GM12865 (cell line): ENCODE data around the gene DCAF5.

Experiments used
- DNase-seq: peaks from one replicate; pipeline ENCODE4 v3.0.0; 2010; ENCODE audit warnings: low read depth
- H3K4me3 ChIP-seq: 2 replicates; pipeline ENCODE4 v1.5.1; 2011; ENCODE audit warnings: mild to moderate bottlenecking, low read depth, low read length, control low read depth
- TF ChIP-seq, protein P1 (sequence below): IDR thresholded peaks from 2 replicates; pipeline ENCODE4 v1.5.1; 2011; ENCODE audit warnings: low read length, control low read depth, low read depth, inconsistent platforms; ENCODE audit not compliant: insufficient read depth; ENCODE audit errors: missing control alignments

DCAF5 gene

GRCh38 chr14:69141550-69141949 lies 11.4 kb downstream of the DCAF5 start:
- TF ChIP-seq, protein P1, sequence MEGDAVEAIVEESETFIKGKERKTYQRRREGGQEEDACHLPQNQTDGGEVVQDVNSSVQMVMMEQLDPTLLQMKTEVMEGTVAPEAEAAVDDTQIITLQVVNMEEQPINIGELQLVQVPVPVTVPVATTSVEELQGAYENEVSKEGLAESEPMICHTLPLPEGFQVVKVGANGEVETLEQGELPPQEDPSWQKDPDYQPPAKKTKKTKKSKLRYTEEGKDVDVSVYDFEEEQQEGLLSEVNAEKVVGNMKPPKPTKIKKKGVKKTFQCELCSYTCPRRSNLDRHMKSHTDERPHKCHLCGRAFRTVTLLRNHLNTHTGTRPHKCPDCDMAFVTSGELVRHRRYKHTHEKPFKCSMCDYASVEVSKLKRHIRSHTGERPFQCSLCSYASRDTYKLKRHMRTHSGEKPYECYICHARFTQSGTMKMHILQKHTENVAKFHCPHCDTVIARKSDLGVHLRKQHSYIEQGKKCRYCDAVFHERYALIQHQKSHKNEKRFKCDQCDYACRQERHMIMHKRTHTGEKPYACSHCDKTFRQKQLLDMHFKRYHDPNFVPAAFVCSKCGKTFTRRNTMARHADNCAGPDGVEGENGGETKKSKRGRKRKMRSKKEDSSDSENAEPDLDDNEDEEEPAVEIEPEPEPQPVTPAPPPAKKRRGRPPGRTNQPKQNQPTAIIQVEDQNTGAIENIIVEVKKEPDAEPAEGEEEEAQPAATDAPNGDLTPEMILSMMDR = no peak
- DNase-seq = no peak
- H3K4me3 ChIP-seq = no peak overlapping the region

DNA sequence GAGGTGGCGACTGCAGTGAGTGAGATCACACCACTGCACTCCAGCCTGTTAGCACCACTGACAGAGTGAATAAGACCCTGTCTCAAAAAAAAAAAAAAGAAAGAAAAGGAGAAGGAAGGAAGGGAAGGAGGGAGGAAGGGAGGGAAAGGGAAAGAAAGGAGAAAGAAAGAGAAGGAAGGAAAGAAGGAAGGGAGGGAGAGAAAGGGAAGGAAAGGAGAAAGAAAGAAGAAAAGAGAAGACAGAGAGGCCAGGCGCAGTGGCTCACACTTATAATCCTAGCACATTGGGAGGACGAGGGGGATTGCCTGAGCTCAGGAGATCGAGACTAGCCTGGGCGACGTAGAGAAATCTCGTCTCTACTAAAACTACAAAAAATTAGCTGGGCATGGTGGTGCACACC lies 13.2 kb downstream of the DCAF5 start:
- TF ChIP-seq, protein P1 = no peak
- no peak for DNase-seq
- no peak overlapping the region for H3K4me3 ChIP-seq

DNA sequence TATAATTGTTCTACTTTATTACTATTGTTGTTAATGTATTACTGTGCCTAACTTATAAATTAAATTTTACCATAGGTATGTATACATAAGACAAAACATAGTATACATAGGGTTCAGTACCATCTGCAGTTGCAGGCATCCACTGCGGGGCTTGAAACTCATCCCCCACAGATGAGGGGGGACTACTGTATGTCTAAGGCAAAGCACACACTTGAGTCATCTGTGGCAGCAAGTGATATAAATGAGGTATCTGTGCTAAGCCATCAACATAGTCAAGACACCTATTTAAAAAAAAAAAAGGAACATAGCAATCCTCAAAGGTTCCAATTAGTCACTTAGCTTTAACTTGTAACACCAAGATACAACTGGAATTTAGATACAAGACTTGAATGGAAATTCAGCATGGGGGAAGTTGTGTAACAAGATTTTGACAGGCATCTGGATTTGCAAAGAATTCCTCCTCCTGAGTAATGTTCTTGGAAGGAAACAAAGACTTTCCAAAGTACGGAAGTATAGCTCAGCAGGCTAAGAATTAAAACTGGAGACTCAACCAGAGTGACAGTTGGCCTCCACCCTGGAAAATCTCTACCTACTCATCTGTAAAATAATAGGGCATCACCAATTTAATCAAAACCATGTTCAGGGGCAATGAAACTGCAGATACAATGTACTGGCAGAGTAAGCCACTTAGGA lies 14.9 kb downstream of the DCAF5 start:
- TF ChIP-seq, protein P1 = no peak
- no peak overlapping the region for H3K4me3 ChIP-seq
- DNase-seq = peak; percentile 55

DNA sequence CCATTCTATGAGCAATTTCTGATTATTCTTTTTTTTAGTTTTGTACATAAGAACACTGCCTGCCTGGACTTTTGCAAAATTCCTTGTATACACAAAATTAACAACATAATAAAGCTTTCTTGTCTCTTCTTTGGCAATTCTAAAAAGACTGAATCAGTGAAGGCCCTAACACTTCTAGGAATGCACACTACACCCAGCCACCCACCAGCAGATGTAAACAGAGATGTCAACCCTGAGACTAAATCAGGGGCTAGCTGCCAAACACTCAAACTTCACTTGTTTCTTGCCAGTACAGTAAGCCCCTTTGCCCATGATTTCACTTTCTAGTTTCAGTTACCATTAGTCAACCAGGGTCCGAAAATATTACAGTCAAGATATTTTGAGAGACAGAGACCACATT lies 15.5 kb downstream of the DCAF5 start:
- H3K4me3 ChIP-seq = no peak overlapping the region
- TF ChIP-seq, protein P1 = no peak
- DNase-seq = peak; percentile 56

GRCh38 chr14:69135133-69135532 lies 17.8 kb downstream of the DCAF5 start:
- TF ChIP-seq, protein P1 = no peak
- DNase-seq = no peak

DNA sequence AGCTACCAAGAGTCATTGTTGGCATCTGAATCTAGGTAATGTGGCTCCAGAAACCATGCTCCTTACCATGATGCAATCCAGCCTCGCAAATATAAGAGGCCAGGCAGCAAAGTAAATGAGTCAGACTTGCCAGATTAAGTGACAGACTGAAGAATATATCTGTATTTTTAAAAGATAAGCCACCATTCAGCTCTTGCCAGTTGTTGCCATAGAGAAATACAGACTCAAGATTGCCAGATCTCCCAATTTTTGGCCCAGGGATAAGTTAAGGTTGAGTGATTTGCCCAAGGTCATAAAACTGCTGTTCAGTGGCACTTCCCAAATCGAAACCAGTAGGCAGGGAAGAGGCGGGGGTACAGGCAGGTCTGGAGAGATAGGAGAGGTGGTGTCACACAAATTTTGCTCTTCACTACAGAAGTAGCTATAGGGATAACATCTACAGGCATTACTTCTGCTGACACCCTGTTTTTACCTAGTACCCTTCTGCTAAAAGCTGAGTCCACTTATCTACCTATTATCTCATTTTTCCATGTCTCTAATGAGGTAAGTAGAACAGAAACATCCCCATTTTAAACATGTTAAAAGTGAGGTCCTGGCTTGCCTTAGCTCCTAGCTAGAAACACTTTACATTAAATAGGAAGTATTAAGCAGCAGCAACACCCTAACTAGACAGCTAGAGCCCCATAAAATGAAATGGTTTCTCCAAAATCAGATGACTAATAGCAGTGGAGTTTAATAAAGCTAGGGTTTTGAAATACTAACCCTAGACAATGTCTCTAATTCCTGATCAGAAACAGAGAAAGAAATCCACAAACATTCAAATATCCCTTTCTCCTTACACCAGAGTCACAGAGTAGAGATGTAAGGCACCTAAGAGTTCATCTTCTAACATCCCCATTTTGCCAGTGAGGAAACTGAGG lies 19.5 kb downstream of the DCAF5 start:
- TF ChIP-seq, protein P1 = no peak
- no peak for DNase-seq
- no peak overlapping the region for H3K4me3 ChIP-seq

More at GRCh38 chr14:69135133-69135532, 17.8 kb downstream of the DCAF5 start:
- no peak overlapping the region for H3K4me3 ChIP-seq
